Ishikawa (cell line): ENCODE results near the gene AUTS2.

Experiments used
- CEBPB ChIP-seq: IDR thresholded peaks from 2 replicates; pipeline ENCODE4 v1.6.1; 2012
- CREB1 ChIP-seq: IDR thresholded peaks from 2 replicates; pipeline ENCODE4 v1.6.1; 2012; ENCODE audit warnings: low read depth
- EGR1 ChIP-seq: IDR thresholded peaks from 2 replicates; pipeline ENCODE4 v1.6.1; 2012
- EP300 ChIP-seq: IDR thresholded peaks from 2 replicates; pipeline ENCODE4 v1.6.1; 2012; ENCODE audit warnings: borderline replicate concordance
- FOXM1 ChIP-seq: IDR thresholded peaks from 2 replicates; pipeline ENCODE4 v1.6.1; 2012; ENCODE audit warnings: low read depth, borderline replicate concordance
- MAX ChIP-seq: IDR thresholded peaks from 2 replicates; pipeline ENCODE4 v1.6.1; 2012
- NFIC ChIP-seq: IDR thresholded peaks from 2 replicates; pipeline ENCODE4 v1.6.1; 2012
- RAD21 ChIP-seq: IDR thresholded peaks from 2 replicates; pipeline ENCODE4 v1.6.1; 2012; ENCODE audit warnings: low read depth
- REST ChIP-seq: IDR thresholded peaks from 2 replicates; pipeline ENCODE4 v1.6.1; 2012; ENCODE audit warnings: low read depth, mild to moderate bottlenecking
- TAF1 ChIP-seq: IDR thresholded peaks from 2 replicates; pipeline ENCODE4 v1.6.1; 2012; ENCODE audit warnings: low read depth, mild to moderate bottlenecking
- TCF12 ChIP-seq: IDR thresholded peaks from 2 replicates; pipeline ENCODE4 v1.6.1; 2012; ENCODE audit warnings: low read depth
- TEAD4 ChIP-seq: IDR thresholded peaks from 2 replicates; pipeline ENCODE4 v1.6.1; 2012
- USF1 ChIP-seq: IDR thresholded peaks from 2 replicates; pipeline ENCODE4 v1.6.1; 2012
- YY1 ChIP-seq: IDR thresholded peaks from 2 replicates; pipeline ENCODE4 v1.6.1; 2012; ENCODE audit warnings: low read depth
- ZBTB7A ChIP-seq: IDR thresholded peaks from 2 replicates; pipeline ENCODE4 v1.6.1; 2012; ENCODE audit warnings: low read depth

AUTS2 gene

GRCh38 chr7:70268179-70268578, 669.9 kb downstream of the AUTS2 start:
- no peak for TF ChIP-seq TAF1
- no peak for TF ChIP-seq ZBTB7A
- TF ChIP-seq CREB1: no peak

GRCh38 chr7:70270149-70270548, 671.9 kb downstream of the AUTS2 start:
- TF ChIP-seq TEAD4 (no peak), TAF1 (no peak), REST (no peak), ZBTB7A (no peak), FOXM1 (no peak), CREB1 (no peak), MAX (no peak), USF1 (no peak), CEBPB (no peak), EGR1 (no peak), EP300 (no peak), NFIC (no peak), TCF12 (no peak), RAD21 (no peak), YY1 (no peak)

GRCh38 chr7:70271617-70272081, 673.4 kb downstream of the AUTS2 start:
- no peak for TF ChIP-seq YY1
- TF ChIP-seq EGR1: no peak
- TF ChIP-seq EP300: no peak
- TF ChIP-seq ZBTB7A: no peak
- no peak for TF ChIP-seq TAF1
- TF ChIP-seq NFIC: no peak
- no peak for TF ChIP-seq CREB1
- TF ChIP-seq USF1: no peak
- TF ChIP-seq RAD21: no peak
- TF ChIP-seq MAX: no peak
- TF ChIP-seq TEAD4: no peak
- TF ChIP-seq TCF12: no peak
- no peak for TF ChIP-seq CEBPB

GRCh38 chr7:70285187-70285586, 686.9 kb downstream of the AUTS2 start:
- TF ChIP-seq NFIC (no peak), CREB1 (no peak)

- no peak for TF ChIP-seq RAD21
- no peak for TF ChIP-seq YY1
- no peak for TF ChIP-seq TEAD4
- TF ChIP-seq NFIC: no peak
- TF ChIP-seq EGR1: no peak
Measured at GRCh38 chr7:70285854-70286253, 687.6 kb downstream of the AUTS2 start.

GRCh38 chr7:70288781-70289456, 690.6 kb downstream of the AUTS2 start:
- TF ChIP-seq REST (no peak), TAF1 (no peak), YY1 (no peak), USF1 (no peak), RAD21 (no peak), ZBTB7A (no peak), NFIC (no peak), EGR1 (no peak), TEAD4 (no peak), EP300 (no peak), MAX (no peak), FOXM1 (no peak), TCF12 (no peak), CREB1 (no peak)
